Measurements from ENCODE around the gene VTI1A. TPM values are rescaled to one million over a fixed set of nuclear protein-coding genes. Genes with fewer than 3 reads are reported as not detected.

VTI1A gene
- total RNA-seq, 4 donors from 2014 or later = 27.0 to 61.3 (median 49.8) TPM

- 52 to 56% methylated on average over 5 of the region's 5 CpGs for WGBS, 2 donors
- H3K4me3 ChIP-seq = no peak overlapping the region
- no peaks in the 10 kb centered on the region for H3K9me3 ChIP-seq
- H3K27ac ChIP-seq = no peak overlapping the region
- H3K27me3 ChIP-seq = no peaks in the 10 kb centered on the region
- H3K36me3 ChIP-seq = no peaks in the 10 kb centered on the region
- TF ChIP-seq POLR2A (IDR thresholded peaks at IDR 0.05) = no peak
- TF ChIP-seq, protein P1, sequence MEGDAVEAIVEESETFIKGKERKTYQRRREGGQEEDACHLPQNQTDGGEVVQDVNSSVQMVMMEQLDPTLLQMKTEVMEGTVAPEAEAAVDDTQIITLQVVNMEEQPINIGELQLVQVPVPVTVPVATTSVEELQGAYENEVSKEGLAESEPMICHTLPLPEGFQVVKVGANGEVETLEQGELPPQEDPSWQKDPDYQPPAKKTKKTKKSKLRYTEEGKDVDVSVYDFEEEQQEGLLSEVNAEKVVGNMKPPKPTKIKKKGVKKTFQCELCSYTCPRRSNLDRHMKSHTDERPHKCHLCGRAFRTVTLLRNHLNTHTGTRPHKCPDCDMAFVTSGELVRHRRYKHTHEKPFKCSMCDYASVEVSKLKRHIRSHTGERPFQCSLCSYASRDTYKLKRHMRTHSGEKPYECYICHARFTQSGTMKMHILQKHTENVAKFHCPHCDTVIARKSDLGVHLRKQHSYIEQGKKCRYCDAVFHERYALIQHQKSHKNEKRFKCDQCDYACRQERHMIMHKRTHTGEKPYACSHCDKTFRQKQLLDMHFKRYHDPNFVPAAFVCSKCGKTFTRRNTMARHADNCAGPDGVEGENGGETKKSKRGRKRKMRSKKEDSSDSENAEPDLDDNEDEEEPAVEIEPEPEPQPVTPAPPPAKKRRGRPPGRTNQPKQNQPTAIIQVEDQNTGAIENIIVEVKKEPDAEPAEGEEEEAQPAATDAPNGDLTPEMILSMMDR (IDR thresholded peaks at IDR 0.05) = no peak
- DNase-seq = no peak
- H3K4me1 ChIP-seq = peaks cover 0 to 5% (median 0%) of the 10 kb centered on the region in 3 donors
- intact Hi-C loops (cut with DNase I) = no loop called here
Measured at GRCh38 chr10:112519133-112519761, 72.2 kb downstream of the VTI1A start.

- no peak for DNase-seq
- intact Hi-C loops (cut with DNase I) = no loop called here
- no peaks in the 10 kb centered on the region for H3K36me3 ChIP-seq
- peaks cover 0 to 6% (median 0%) of the 10 kb centered on the region in 3 donors for H3K4me1 ChIP-seq
- no peak overlapping the region for H3K27ac ChIP-seq
- 81 to 86% methylated on average over 1 of the region's 1 CpG for WGBS, 2 donors
- H3K9me3 ChIP-seq = no peaks in the 10 kb centered on the region
- no peak overlapping the region for H3K4me3 ChIP-seq
- TF ChIP-seq POLR2A (IDR thresholded peaks at IDR 0.05) = no peak
- TF ChIP-seq, protein P1 (IDR thresholded peaks at IDR 0.05) = no peak
- no peaks in the 10 kb centered on the region for H3K27me3 ChIP-seq
Measured at GRCh38 chr10:112520914-112521313, 73.9 kb downstream of the VTI1A start.

- intact Hi-C loops (cut with DNase I) = no loop called here
- no peaks in the 10 kb centered on the region for H3K9me3 ChIP-seq
- H3K36me3 ChIP-seq = peaks cover 0 to 6% (median 0%) of the 10 kb centered on the region in 3 donors
- H3K27ac ChIP-seq = no peak overlapping the region
- no peak for TF ChIP-seq POLR2A (IDR thresholded peaks at IDR 0.05)
- TF ChIP-seq, protein P1 (IDR thresholded peaks at IDR 0.05) = no peak
- peaks cover 0 to 6% (median 0%) of the 10 kb centered on the region in 3 donors for H3K4me1 ChIP-seq
- no peak for DNase-seq
- no peaks in the 10 kb centered on the region for H3K27me3 ChIP-seq
- no peak overlapping the region for H3K4me3 ChIP-seq
Measured at GRCh38 chr10:112524641-112525040, 77.6 kb downstream of the VTI1A start.

DNA sequence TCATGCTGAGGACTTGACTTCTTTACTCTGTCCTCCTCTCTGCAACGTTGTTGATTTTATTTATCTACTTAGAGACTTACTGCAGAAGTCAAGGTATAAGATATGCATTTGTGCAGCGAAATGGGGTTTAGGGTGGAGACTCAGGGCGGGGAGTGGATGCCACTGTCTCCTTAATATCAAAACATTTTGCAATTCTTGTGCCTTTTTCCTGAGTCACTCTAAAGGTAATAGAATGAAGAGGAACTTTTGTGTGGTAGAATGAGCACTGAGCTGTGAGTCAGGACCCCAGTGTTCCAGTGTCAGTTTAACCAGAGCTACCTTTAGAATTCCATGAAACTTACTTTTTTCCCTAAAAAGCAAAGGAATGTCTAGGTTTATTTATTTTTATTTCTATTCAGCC is 78.2 kb downstream of the VTI1A start:
- Histone ChIP-seq H3K4me1 (peaks cover 0 to 6% (median 0%) of the 10 kb centered on the region in 3 donors), H3K9me3 (no peaks in the 10 kb centered on the region), H3K27ac (no peak overlapping the region), H3K27me3 (no peaks in the 10 kb centered on the region), H3K4me3 (no peak overlapping the region), H3K36me3 (peaks cover 0 to 6% (median 0%) of the 10 kb centered on the region in 3 donors)
- intact Hi-C loops (cut with DNase I) = no loop called here
- TF ChIP-seq, protein P1 (IDR thresholded peaks at IDR 0.05) = no peak
- TF ChIP-seq POLR2A (IDR thresholded peaks at IDR 0.05) = no peak
- 74 to 75% methylated on average over 3 of the region's 3 CpGs for WGBS, 2 donors
- no peak for DNase-seq

- Histone ChIP-seq H3K27me3 (no peaks in the 10 kb centered on the region), H3K27ac (no peak overlapping the region), H3K36me3 (peaks cover 0 to 6% (median 0%) of the 10 kb centered on the region in 3 donors), H3K9me3 (no peaks in the 10 kb centered on the region), H3K4me3 (no peak overlapping the region), H3K4me1 (peaks cover 0 to 6% (median 0%) of the 10 kb centered on the region in 3 donors)
- TF ChIP-seq, protein P1 (IDR thresholded peaks at IDR 0.05) = no peak
- no peak for TF ChIP-seq POLR2A (IDR thresholded peaks at IDR 0.05)
- 70 to 80% methylated on average over 3 of the region's 3 CpGs for WGBS, 2 donors
- no peak for DNase-seq
- intact Hi-C loops (cut with DNase I) = no loop called here
Measured at GRCh38 chr10:112526139-112526538, 79.1 kb downstream of the VTI1A start.

Data from esophagus squamous epithelium (tissue), 5 donors.